Suprapubic skin (tissue), 4 donors: Measurements from ENCODE around the gene AGPAT1. TPM values are rescaled to one million over a fixed set of nuclear protein-coding genes. Genes with fewer than 3 reads are reported as not detected.

ENCODE experiments used
- DNase-seq, 2 donors: peaks; one replicate each; pipeline ENCODE4 v3.0.0-alpha.2; 2019; ENCODE audit warnings: low spot score in 2 of 2
- H3K27ac ChIP-seq: fragments of 200-600 bp; sonication (generic); one replicate; pipeline ENCODE4 v1.5.1; 2019
- H3K27me3 ChIP-seq: fragments of 200-600 bp; sonication (generic); one replicate; pipeline ENCODE4 v1.5.1; 2019
- H3K36me3 ChIP-seq: fragments of 200-600 bp; sonication (generic); one replicate; pipeline ENCODE4 v1.5.1; 2019
- H3K4me1 ChIP-seq: fragments of 200-600 bp; sonication (generic); one replicate; pipeline ENCODE4 v1.5.1; 2019
- H3K4me3 ChIP-seq: fragments of 200-600 bp; sonication (generic); one replicate; pipeline ENCODE4 v1.5.1; 2019; ENCODE audit warnings: mild to moderate bottlenecking
- H3K9me3 ChIP-seq: fragments of 200-600 bp; sonication (generic); one replicate; pipeline ENCODE4 v1.5.1; 2019
- CTCF ChIP-seq, 2 donors: fragments of 200-600 bp in 1 of 2; fragments of 450-650 bp in 1 of 2; sonication (generic) in 1 of 2; IDR thresholded peaks; one replicate each; pipeline ENCODE4 v1.5.1; 2016 to 2019; ENCODE audit warnings: antibody characterized with exemption in 2 of 2, mild to moderate bottlenecking in 1 of 2, moderate library complexity in 1 of 2
- POLR2A ChIP-seq, 2 donors: fragments of 450-650 bp; IDR thresholded peaks; one replicate each; pipeline ENCODE4 v1.6.1; 2017; ENCODE audit warnings: antibody characterized with exemption in 2 of 2, mild to moderate bottlenecking in 2 of 2, moderate library complexity in 2 of 2
- POLR2AphosphoS5 ChIP-seq, 3 donors: sonication (generic); formaldehyde crosslinking; IDR thresholded peaks; one replicate each; pipeline ENCODE4 v1.6.1; 2017; ENCODE audit warnings: antibody characterized with exemption in 3 of 3
- WGBS: methylation state at CpG from one replicate; pipeline ENCODE4 v1.1.5; 2018; 5-methylcytosine and 5-hydroxymethylcytosine counted together
- total RNA-seq, 4 donors: library from RNA; depleted of rRNA; stranded (reverse); fragments of >200 nt; gene quantifications; one replicate each; pipeline ENCODE4 v1.1.0, GENCODE V29; 2016

Gene AGPAT1
- total RNA-seq, 4 donors from 2014 or later = 30.4 to 68.9 (median 42.6) TPM

- Histone ChIP-seq H3K4me3 (no peak overlapping the region), H3K36me3 (peaks cover 77% of the 10 kb centered on the region), H3K27ac (peak overlapping the region; percentile 15), H3K27me3 (no peaks in the 10 kb centered on the region), H3K9me3 (no peaks in the 10 kb centered on the region), H3K4me1 (peaks cover 24% of the 10 kb centered on the region)
- TF ChIP-seq POLR2AphosphoS5 (IDR thresholded peaks at IDR 0.05) (no peak), CTCF (IDR thresholded peaks at IDR 0.05) (peak; percentile 67 to 92), POLR2A (IDR thresholded peaks at IDR 0.05) (no peak)
- WGBS = 25% methylated on average over 17 of the region's 17 CpGs
- DNase-seq = peak; percentile 88 to 92
These were observed 56.9 kb downstream of the AGPAT1 start for GRCh38 chr6:32118782-32119628.

Other genes with a start within 250 kb of the AGPAT1 start
- gene C2, start 248.4 kb downstream of the AGPAT1 start, total RNA-seq = 1 to 10 TPM; 2.6 to 6.4 (median 4.1) TPM
- gene CFB, start 230.0 kb downstream of the AGPAT1 start, total RNA-seq = 1 to 10 TPM; 3.7 to 6.8 (median 5.1) TPM
- gene NELFE, start 217.1 kb downstream of the AGPAT1 start, total RNA-seq = 10 to 100 TPM; 56.7 to 72.1 (median 65.8) TPM
- gene SKIC2, start 216.9 kb downstream of the AGPAT1 start, total RNA-seq = 10 to 100 TPM; 31.3 to 60.4 (median 49.3) TPM
- 10 to 100 TPM; 13.1 to 25.3 (median 16.4) TPM for gene DXO, start 203.9 kb downstream of the AGPAT1 start, total RNA-seq
- 10 to 100 TPM in 1 of 4 donors, 1 to 10 TPM in 3; 4.0 to 10.2 (median 5.3) TPM for gene C4A, start 194.0 kb downstream of the AGPAT1 start, total RNA-seq
- 1 to 10 TPM; 1.3 to 9.4 (median 5.1) TPM for gene C4B, start 161.3 kb downstream of the AGPAT1 start, total RNA-seq
- gene CYP21A2, start 137.7 kb downstream of the AGPAT1 start, total RNA-seq = 1 to 10 TPM in 1 of 4 donors, under 1 TPM in 1, not detected in 2; 0.39 to 2.3 TPM
- 10 to 100 TPM; 25.7 to 52.5 (median 40.2) TPM for gene TNXB, start 66.7 kb downstream of the AGPAT1 start, total RNA-seq
- gene ATF6B, start 47.8 kb downstream of the AGPAT1 start, total RNA-seq = 100 to 1,000 TPM in 1 of 4 donors, 10 to 100 TPM in 3; 55.8 to 161 (median 74.0) TPM
- 10 to 100 TPM in 1 of 4 donors, 1 to 10 TPM in 3; 3.5 to 10.6 (median 5.6) TPM for gene FKBPL, start 45.8 kb downstream of the AGPAT1 start, total RNA-seq
- 1 to 10 TPM in 1 of 4 donors, under 1 TPM in 3; 0.42 to 2.1 (median 0.45) TPM for gene PRRT1, start 24.1 kb downstream of the AGPAT1 start, total RNA-seq
- 100 to 1,000 TPM in 1 of 4 donors, 10 to 100 TPM in 3; 42.8 to 183 (median 72.2) TPM for gene PPT2, start 21.9 kb downstream of the AGPAT1 start, total RNA-seq
- gene EGFL8, start 11.5 kb downstream of the AGPAT1 start, total RNA-seq = 10 to 100 TPM in 3 of 4 donors, 1 to 10 TPM in 1; 7.3 to 66.5 (median 15.4) TPM
- 10 to 100 TPM; 55.7 to 73.0 (median 63.4) TPM for gene RNF5, start 2.3 kb upstream of the AGPAT1 start, total RNA-seq
- gene AGER, start 8.2 kb upstream of the AGPAT1 start, total RNA-seq = 1 to 10 TPM in 3 of 4 donors, not detected in 1; 1.5 to 9.9 (median 4.8) TPM
- 10 to 100 TPM; 51.0 to 84.7 (median 63.8) TPM for gene PBX2, start 14.1 kb upstream of the AGPAT1 start, total RNA-seq
- gene GPSM3, start 16.6 kb upstream of the AGPAT1 start, total RNA-seq = 1 to 10 TPM; 4.8 to 5.5 (median 5.1) TPM
- gene NOTCH4, start 48.0 kb upstream of the AGPAT1 start, total RNA-seq = 10 to 100 TPM in 2 of 4 donors, 1 to 10 TPM in 2; 5.3 to 22.0 (median 10.2) TPM
- not detected for gene TSBP1, start 195.8 kb upstream of the AGPAT1 start, total RNA-seq
- not detected for gene BTNL2, start 231.1 kb upstream of the AGPAT1 start, total RNA-seq